Endothelial cell (in vitro differentiated cells): ENCODE results near the gene SNX5. TPM values are rescaled to one million over a fixed set of nuclear protein-coding genes. Genes with fewer than 3 reads are reported as not detected.
A peak's percentile ranks its signal among the peaks of the same experiment; 100 is the strongest.
"Not testable (repeated sequence)": the region's sequence is repeated elsewhere in the genome, so short reads cannot be mapped to it uniquely, and the experiment has no call there.

Experiments used
- DNase-seq: peaks from one replicate; pipeline ENCODE4 v3.0.0; 2021; ENCODE audit warnings: low spot score
- H3K27ac Mint-ChIP-seq: one replicate; pipeline ENCODE4 v1.8.0; 2021; ENCODE audit warnings: mixed read lengths, inconsistent platforms; ENCODE audit not compliant: unreplicated experiment
- H3K27me3 Mint-ChIP-seq: one replicate; pipeline ENCODE4 v1.8.0; 2021; ENCODE audit warnings: mild to moderate bottlenecking, moderate library complexity, mixed read lengths, inconsistent platforms; ENCODE audit not compliant: unreplicated experiment
- H3K36me3 Mint-ChIP-seq: one replicate; pipeline ENCODE4 v1.8.0; 2021; ENCODE audit warnings: mild to moderate bottlenecking, low read depth, mixed read lengths, inconsistent platforms; ENCODE audit not compliant: unreplicated experiment
- H3K4me1 Mint-ChIP-seq: one replicate; pipeline ENCODE4 v1.8.0; 2021; ENCODE audit warnings: mild to moderate bottlenecking, mixed read lengths, inconsistent platforms; ENCODE audit not compliant: unreplicated experiment
- H3K4me3 Mint-ChIP-seq: one replicate; pipeline ENCODE4 v1.8.0; 2021; ENCODE audit warnings: mild to moderate bottlenecking, mixed read lengths, inconsistent platforms; ENCODE audit not compliant: unreplicated experiment
- H3K9me3 Mint-ChIP-seq: one replicate; pipeline ENCODE4 v1.8.0; 2021; ENCODE audit warnings: mixed read lengths, inconsistent platforms; ENCODE audit not compliant: unreplicated experiment
- CTCF ChIP-seq: fragments of 200-600 bp; sonication (generic); IDR thresholded peaks from one replicate; pipeline ENCODE4 v1.5.0; 2021; ENCODE audit warnings: antibody characterized with exemption; ENCODE audit not compliant: unreplicated experiment
- total RNA-seq: library from RNA; stranded (reverse); fragmentation: NEBNext Ultra II Directional; extraction: Animal tissue kit (Norgen Biotek cat#: 25700); gene quantifications from one replicate; pipeline ENCODE4 v1.2.1, GENCODE V29; 2021; ENCODE audit not compliant: unreplicated experiment

SNX5 gene
- total RNA-seq, 1 donor from 2014 or later: 61.7 TPM

GRCh38 chr20:17960927-17961586 lies 7.5 kb downstream of the SNX5 start:
- no peak for DNase-seq

GRCh38 chr20:17960400-17960885 lies 8.2 kb downstream of the SNX5 start:
- H3K36me3 Mint-ChIP-seq, H3K4me3 Mint-ChIP-seq, H3K9me3 Mint-ChIP-seq, H3K27ac Mint-ChIP-seq, H3K27me3 Mint-ChIP-seq, DNase-seq: not testable (repeated sequence)
- H3K4me1 Mint-ChIP-seq: peaks cover 28% of the 10 kb centered on the region

More at GRCh38 chr20:17960927-17961586, 7.5 kb downstream of the SNX5 start:
- Mint-ChIP-seq H3K4me3 (no peak overlapping the region), H3K4me1 (peaks cover 33% of the 10 kb centered on the region), H3K27me3 (peaks cover 2% of the 10 kb centered on the region), H3K27ac (peak overlapping the region; percentile 9), H3K36me3 (no peaks in the 10 kb centered on the region), H3K9me3 (no peaks in the 10 kb centered on the region)
- no peak for TF ChIP-seq CTCF

GRCh38 chr20:17959257-17959627 lies 9.4 kb downstream of the SNX5 start:
- Mint-ChIP-seq H3K27ac (peak overlapping the region; percentile 16), H3K4me3 (no peak overlapping the region), H3K9me3 (no peaks in the 10 kb centered on the region), H3K27me3 (no peaks in the 10 kb centered on the region), H3K36me3 (peaks cover 12% of the 10 kb centered on the region), H3K4me1 (peaks cover 21% of the 10 kb centered on the region)
- no peak for TF ChIP-seq CTCF
- DNase-seq: no peak

GRCh38 chr20:17958373-17959256 lies 10.0 kb downstream of the SNX5 start:
- Mint-ChIP-seq H3K4me1 (peaks cover 21% of the 10 kb centered on the region), H3K36me3 (peaks cover 19% of the 10 kb centered on the region), H3K27ac (no peak overlapping the region), H3K27me3 (no peaks in the 10 kb centered on the region), H3K4me3 (no peak overlapping the region), H3K9me3 (no peaks in the 10 kb centered on the region)
- no peak for DNase-seq
- TF ChIP-seq CTCF: no peak

GRCh38 chr20:17957505-17958363 lies 10.9 kb downstream of the SNX5 start:
- TF ChIP-seq CTCF: no peak
- Mint-ChIP-seq H3K4me1 (peaks cover 18% of the 10 kb centered on the region), H3K9me3 (no peaks in the 10 kb centered on the region), H3K27me3 (peaks cover 2% of the 10 kb centered on the region), H3K4me3 (no peak overlapping the region), H3K36me3 (peaks cover 27% of the 10 kb centered on the region), H3K27ac (no peak overlapping the region)
- no peak for DNase-seq
